Thoracic aorta (tissue), 2 donors: ENCODE measurements around the gene NPR2. TPM values are rescaled to one million over a fixed set of nuclear protein-coding genes. Genes with fewer than 3 reads are reported as not detected.

Experiments
- ATAC-seq: fragments of 150-250 bp; one replicate; pipeline ENCODE4 v1.8.0; 2017; ENCODE audit warnings: low read depth; ENCODE audit not compliant: insufficient number of reproducible peaks, low FRiP score
- DNase-seq: peaks from one replicate; pipeline ENCODE4 v3.0.0-alpha.2; 2020; ENCODE audit warnings: low spot score
- H3K27ac ChIP-seq, 2 donors: fragments of 200-600 bp; sonication (generic); 1 replicate in 1 of 2; 2 replicates in 1 of 2; pipeline ENCODE4 v1.5.1; 2016; ENCODE audit warnings: mild to moderate bottlenecking in 2 of 2, moderate library complexity in 2 of 2
- H3K27me3 ChIP-seq: fragments of 200-600 bp; sonication (generic); replicated peaks from 2 replicates; pipeline ENCODE4 v1.6.0; 2016; ENCODE audit warnings: mild to moderate bottlenecking; ENCODE audit not compliant: insufficient read depth
- H3K36me3 ChIP-seq: fragments of 200-600 bp; sonication (generic); one replicate; pipeline ENCODE4 v1.5.1; 2016
- H3K4me1 ChIP-seq, 2 donors: fragments of 200-600 bp; sonication (generic); 1 replicate in 1 of 2; 2 replicates in 1 of 2; pipeline versions ENCODE4 v1.5.1 to v1.6.0; 2016; ENCODE audit warnings: low read depth in 2 of 2, mild to moderate bottlenecking in 1 of 2; ENCODE audit not compliant: control insufficient read depth in 1 of 2
- H3K4me3 ChIP-seq: fragments of 200-600 bp; sonication (generic); 2 replicates; pipeline ENCODE4 v1.5.1; 2016; ENCODE audit warnings: mild to moderate bottlenecking
- H3K9me3 ChIP-seq: fragments of 200-600 bp; sonication (generic); 2 replicates; pipeline ENCODE4 v1.5.1; 2016
- CTCF ChIP-seq: fragments of 200-600 bp; sonication (generic); IDR thresholded peaks from one replicate; pipeline ENCODE4 v1.5.1; 2019; ENCODE audit warnings: antibody characterized with exemption
- total RNA-seq, 2 donors: library from RNA; depleted of rRNA; stranded (reverse); fragments of >200 nt; gene quantifications; one replicate each; pipeline versions ENCODE4 v1.1.0 to v1.2.3, GENCODE V29; 2016

The NPR2 gene
- total RNA-seq, 2 donors from 2014 or later = 30.8 to 38.2 TPM

DNA sequence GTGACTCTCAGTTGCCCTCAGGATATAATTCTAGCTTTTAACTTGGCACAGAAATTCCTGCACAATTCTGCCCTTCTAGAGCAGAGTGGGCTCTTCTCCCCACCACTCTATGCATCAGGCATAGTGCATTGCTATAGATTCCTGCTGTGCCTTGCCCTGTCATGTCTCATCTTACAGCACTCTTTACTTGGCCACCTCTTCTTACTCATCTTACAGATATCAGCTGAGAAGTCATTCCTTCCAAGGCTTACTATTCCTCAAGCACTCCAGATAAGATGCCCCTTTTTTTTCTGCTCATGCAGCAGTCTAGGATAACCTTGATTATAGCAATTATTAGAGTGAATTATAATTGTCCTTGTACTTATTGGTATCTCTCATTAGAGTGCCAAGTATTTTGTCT is 31.5 kb downstream of the NPR2 start:
- H3K4me3 ChIP-seq = no peak overlapping the region
- H3K27ac ChIP-seq = no peak overlapping the region
- no peaks in the 10 kb centered on the region for H3K27me3 ChIP-seq
- TF ChIP-seq CTCF = no peak
- no peak for ATAC-seq
- no peak for DNase-seq
- no peaks in the 10 kb centered on the region for H3K9me3 ChIP-seq
- peaks cover 0 to 13% of the 10 kb centered on the region in 2 donors for H3K4me1 ChIP-seq
- no peaks in the 10 kb centered on the region for H3K36me3 ChIP-seq

- Histone ChIP-seq H3K27me3 (no peaks in the 10 kb centered on the region), H3K4me1 (peaks cover 11 to 35% of the 10 kb centered on the region in 2 donors), H3K27ac (no peak overlapping the region), H3K4me3 (no peak overlapping the region), H3K9me3 (no peaks in the 10 kb centered on the region), H3K36me3 (no peaks in the 10 kb centered on the region)
- TF ChIP-seq CTCF = peak; percentile 71
- peak; percentile 33 for ATAC-seq
- DNase-seq = no peak
Measured at GRCh38 chr9:35826071-35826701, 34.8 kb downstream of the NPR2 start.

DNA sequence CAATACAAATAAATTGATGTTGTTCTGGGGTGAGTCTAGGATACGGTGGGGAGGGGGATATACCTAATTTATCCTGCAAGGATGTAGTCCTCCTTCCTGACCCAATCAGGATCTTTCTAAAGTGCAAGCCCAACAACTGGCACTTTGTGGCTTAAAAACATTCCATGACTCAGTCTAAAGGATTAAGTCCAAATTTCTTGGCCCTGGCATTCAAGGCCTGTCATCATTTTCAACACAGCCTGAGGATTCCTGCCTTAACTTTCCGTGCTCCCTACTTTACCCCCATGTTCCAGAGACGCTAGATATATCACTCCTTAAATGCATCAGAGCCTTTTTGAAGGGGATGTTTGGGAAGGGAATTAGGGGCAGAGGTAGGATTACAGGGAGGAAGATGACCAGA is 36.1 kb downstream of the NPR2 start:
- Histone ChIP-seq H3K36me3 (no peaks in the 10 kb centered on the region), H3K9me3 (no peaks in the 10 kb centered on the region), H3K27me3 (no peaks in the 10 kb centered on the region), H3K4me1 (peaks cover 11 to 48% of the 10 kb centered on the region in 2 donors), H3K27ac (peak overlapping the region; percentile 77 to 88), H3K4me3 (no peak overlapping the region)
- ATAC-seq (peak; percentile 23), DNase-seq (no peak)
- no peak for TF ChIP-seq CTCF

- DNase-seq (no peak), ATAC-seq (no peak)
- TF ChIP-seq CTCF = no peak
- Histone ChIP-seq H3K36me3 (no peaks in the 10 kb centered on the region), H3K9me3 (no peaks in the 10 kb centered on the region), H3K27ac (peak within 1 kb of the TSS; percentile 87 to 88), H3K4me3 (peak within 1 kb of the TSS; percentile 88), H3K27me3 (no peaks in the 10 kb centered on the region), H3K4me1 (peaks cover 14 to 60% of the 10 kb centered on the region in 2 donors)
Measured at GRCh38 chr9:35828716-35829083, 37.3 kb downstream of the NPR2 start, which contains the start of gene FAM221B. Gene FAM221B (minus strand): TSS chr9:35828732. CDS start chr9:35826161, 2,571 bp downstream.

GRCh38 chr9:35829084-35829763 is 37.8 kb downstream of the NPR2 start, which contains the start of gene TMEM8B:
Gene TMEM8B (plus strand): TSS chr9:35829228. CDS start chr9:35829448, 220 bp downstream.
- H3K27ac ChIP-seq = peak within 1 kb of the TSS; percentile 87 to 88
- H3K4me3 ChIP-seq = peak within 1 kb of the TSS; percentile 88
- no peaks in the 10 kb centered on the region for H3K27me3 ChIP-seq
- ATAC-seq (peak; percentile 57), DNase-seq (peak; percentile 96)
- no peaks in the 10 kb centered on the region for H3K9me3 ChIP-seq
- no peak for TF ChIP-seq CTCF
- peaks cover 15 to 65% of the 10 kb centered on the region in 2 donors for H3K4me1 ChIP-seq
- no peaks in the 10 kb centered on the region for H3K36me3 ChIP-seq
